PC-9 (cell line): ENCODE results near the gene LUC7L3. TPM values are rescaled to one million over a fixed set of nuclear protein-coding genes. Genes with fewer than 3 reads are reported as not detected.

ENCODE experiments used
- BruUV-seq: library from RNA; stranded (reverse); fragments of 400-500 nt; replicated peaks from 2 replicates; lab custom pipeline; 2021; lab: Mats Ljungman, UMichigan
- CTCF ChIA-PET: fragments of 300-600 bp; sonication (Branson Sonifier 250); formaldehyde crosslinking; loops from one replicate; lab custom pipeline; 2022; ENCODE audit warnings: antibody characterized with exemption; lab: Charles Lee
- POLR2A ChIA-PET: fragments of 300-600 bp; sonication (Branson Sonifier 250); formaldehyde crosslinking; loops from one replicate; lab custom pipeline; 2022; ENCODE audit warnings: antibody characterized with exemption; ENCODE audit not compliant: unreplicated experiment; lab: Charles Lee
- DNase-seq, 2 experiments: peaks; one replicate each; pipeline versions ENCODE4 v3.0.0 to v3.0.0-alpha.2; 2015 to 2022; ENCODE audit warnings: mixed read lengths in 1 of 2
- H2AFZ ChIP-seq: fragments of 200-600 bp; sonication (generic); 2 replicates; pipeline ENCODE4 v1.8.1; 2017; ENCODE audit warnings: antibody characterized with exemption
- H3F3A ChIP-seq: fragments of 200-600 bp; sonication (generic); 2 replicates; pipeline ENCODE4 v1.8.1; 2017; ENCODE audit warnings: antibody characterized with exemption, mild to moderate bottlenecking, low read depth; ENCODE audit not compliant: insufficient read depth
- H3K27ac ChIP-seq: fragments of 200-600 bp; sonication (generic); 2 replicates; pipeline ENCODE4 v1.6.1; 2016; ENCODE audit warnings: mixed run types
- H3K27me3 ChIP-seq: fragments of 200-600 bp; sonication (generic); 2 replicates; pipeline ENCODE4 v1.6.1; 2016; ENCODE audit warnings: low read depth, mixed run types; ENCODE audit not compliant: insufficient read depth
- H3K36me3 ChIP-seq: fragments of 200-600 bp; sonication (generic); 2 replicates; pipeline ENCODE4 v1.6.1; 2016; ENCODE audit warnings: low read depth, mixed run types
- H3K4me1 ChIP-seq: fragments of 200-600 bp; sonication (generic); replicated peaks from 2 replicates; pipeline ENCODE4 v1.6.1; 2016; ENCODE audit warnings: mixed run types; ENCODE audit not compliant: insufficient read depth
- H3K4me2 ChIP-seq: fragments of 200-600 bp; sonication (generic); 2 replicates; pipeline ENCODE4 v1.6.1; 2017; ENCODE audit warnings: mixed run types
- H3K4me3 ChIP-seq: fragments of 200-600 bp; sonication (generic); 2 replicates; pipeline ENCODE4 v1.6.1; 2016; ENCODE audit warnings: mixed run types
- H3K79me2 ChIP-seq: fragments of 200-600 bp; sonication (generic); 2 replicates; pipeline ENCODE4 v1.6.1; 2017; ENCODE audit warnings: low read depth, mixed run types
- H3K9me2 ChIP-seq: fragments of 200-600 bp; sonication (generic); 2 replicates; pipeline ENCODE4 v1.8.1; 2017; ENCODE audit warnings: mild to moderate bottlenecking; ENCODE audit not compliant: insufficient read depth
- H3K9me3 ChIP-seq: fragments of 200-600 bp; sonication (generic); 2 replicates; pipeline ENCODE4 v1.8.1; 2016; ENCODE audit warnings: low read depth; ENCODE audit not compliant: insufficient read depth
- H4K20me1 ChIP-seq: fragments of 200-600 bp; sonication (generic); 2 replicates; pipeline ENCODE4 v1.8.1; 2017; ENCODE audit not compliant: insufficient read depth
- CTCF ChIP-seq: fragments of 200-600 bp; sonication (generic); conservative IDR thresholded peaks from 2 replicates; pipeline ENCODE4 v1.6.1; 2017; ENCODE audit warnings: mixed run types, antibody characterized with exemption, mild to moderate bottlenecking, moderate library complexity
- EZH2 ChIP-seq: fragments of 200-600 bp; sonication (generic); IDR thresholded peaks from 2 replicates; pipeline ENCODE4 v1.8.0; 2017; ENCODE audit warnings: antibody characterized with exemption, low read depth
- intact Hi-C: fragments of 100-400 bp; cut with micrococcal nuclease; formaldehyde crosslinking; loops from one replicate; pipeline ENCODE4 v1.10.0; 2022; ENCODE audit not compliant: unreplicated experiment
- total RNA-seq: library from RNA; stranded (reverse); gene quantifications from 2 replicates; pipeline ENCODE4 v1.2.3, GENCODE V29; 2021

The LUC7L3 gene
- total RNA-seq, 1 experiment from 2014 or later = 147 TPM

- no peaks in the 10 kb centered on the region for H3K9me2 ChIP-seq
- DNase-seq = peak in 1 of 2 experiments; percentile 75
- H4K20me1 ChIP-seq = no peaks in the 10 kb centered on the region; the same call in 1 of the 2 replicates
- H3F3A ChIP-seq = peaks cover 99% of the 10 kb centered on the region
- BruUV-seq = no TSS peak
- H3K79me2 ChIP-seq = peaks cover 8% of the 10 kb centered on the region
- H2AFZ ChIP-seq = no peak overlapping the region
- peak overlapping the region; percentile 37 for H3K4me2 ChIP-seq
- peaks cover 97% of the 10 kb centered on the region for H3K4me1 ChIP-seq
- CTCF ChIA-PET = interaction anchor here (0.6 to 1.1 kb wide), 2 partner anchors 69 to 151 kb away, joined by 4 to 9 read pairs; no protein-coding TSS in a partner anchor
- no peaks in the 10 kb centered on the region for H3K9me3 ChIP-seq
- no peak overlapping the region for H3K4me3 ChIP-seq
- POLR2A ChIA-PET = interaction anchor here (0.6 to 0.7 kb wide), 3 partner anchors 56 to 267 kb away, joined by 4 to 5 read pairs (median 5); no protein-coding TSS in a partner anchor
- intact Hi-C loops = loop anchor here (10.0 kb wide), 1 partner anchor 488 kb away; the partner anchor contains the start of gene COL1A1
- no peak for TF ChIP-seq CTCF
- no peak for TF ChIP-seq EZH2
- peak overlapping the region; percentile 46 for H3K27ac ChIP-seq
- peaks cover 53% of the 10 kb centered on the region for H3K36me3 ChIP-seq
- H3K27me3 ChIP-seq = no peaks in the 10 kb centered on the region
Observed at GRCh38 chr17:50693036-50693682, 26.2 kb upstream of the LUC7L3 start.

DNA sequence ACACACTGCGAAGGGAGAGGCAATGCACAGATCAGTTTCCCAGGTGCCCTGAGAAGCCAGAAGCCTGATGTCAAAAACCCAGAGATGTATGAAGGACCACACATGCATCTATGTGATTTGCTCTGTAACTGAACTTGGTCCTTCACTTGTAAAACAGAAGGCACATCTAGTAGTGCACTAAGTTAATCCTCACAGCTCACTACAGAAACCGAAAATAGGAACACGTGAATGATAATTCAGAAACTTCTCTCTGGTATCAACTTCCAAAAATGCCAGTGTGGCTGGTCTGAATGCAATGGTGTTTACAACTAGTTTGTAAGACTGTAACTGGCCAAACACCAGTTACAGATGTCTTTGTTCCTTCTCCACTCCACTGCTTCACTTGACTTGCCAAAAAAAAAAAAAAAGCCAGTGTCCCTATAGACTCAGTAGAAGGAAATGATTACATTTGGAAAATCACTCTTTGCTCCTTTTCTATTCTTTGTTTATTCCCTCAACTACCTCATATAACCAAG is 23.0 kb upstream of the LUC7L3 start:
- Histone ChIP-seq H3K79me2 (peaks cover 24% of the 10 kb centered on the region), H3K4me1 (peaks cover 97% of the 10 kb centered on the region), H3K4me3 (no peak overlapping the region), H3K36me3 (peaks cover 61% of the 10 kb centered on the region), H3F3A (peaks cover 99% of the 10 kb centered on the region), H2AFZ (no peak overlapping the region), H3K9me3 (no peaks in the 10 kb centered on the region), H3K9me2 (no peaks in the 10 kb centered on the region), H4K20me1 (peaks cover 5% of the 10 kb centered on the region), H3K27me3 (no peaks in the 10 kb centered on the region), H3K27ac (peak overlapping the region; percentile 9; the same call in 1 of the 2 replicates), H3K4me2 (no peak overlapping the region)
- no peak for DNase-seq
- intact Hi-C loops = loop anchor here (5.0 to 10.0 kb wide), 2 partner anchors 146 to 492 kb away; partner anchors contain the start of gene COL1A1
- no peak for TF ChIP-seq CTCF
- no peak for TF ChIP-seq EZH2
- CTCF ChIA-PET = interaction anchor here (0.9 to 2.2 kb wide), 2 partner anchors 65 to 149 kb away, joined by 10 to 14 read pairs; no protein-coding TSS in a partner anchor
- POLR2A ChIA-PET = interaction anchor here (0.7 kb wide), 1 partner anchor 498 kb away, joined by 34 read pairs; no protein-coding TSS in a partner anchor
- BruUV-seq = no TSS peak

GRCh38 chr17:50697062-50697461 is 22.3 kb upstream of the LUC7L3 start:
- Histone ChIP-seq H3K4me2 (peak overlapping the region; percentile 11), H3K4me1 (peaks cover 91% of the 10 kb centered on the region), H3K9me2 (no peaks in the 10 kb centered on the region), H3K36me3 (peaks cover 61% of the 10 kb centered on the region), H3K79me2 (peaks cover 31% of the 10 kb centered on the region), H3K27me3 (no peaks in the 10 kb centered on the region), H3K4me3 (no peak overlapping the region), H3K9me3 (no peaks in the 10 kb centered on the region), H2AFZ (no peak overlapping the region), H4K20me1 (peaks cover 5% of the 10 kb centered on the region), H3K27ac (peak overlapping the region; percentile 9; the same call in 1 of the 2 replicates), H3F3A (peaks cover 99% of the 10 kb centered on the region)
- POLR2A ChIA-PET = interaction anchor here (0.6 kb wide), 1 partner anchor 331 kb away, joined by 3 read pairs; no protein-coding TSS in a partner anchor
- intact Hi-C loops = loop anchor here (5.0 to 10.0 kb wide), 2 partner anchors 145 to 492 kb away; partner anchors contain the start of gene COL1A1
- no peak for DNase-seq
- TF ChIP-seq CTCF = no peak
- TF ChIP-seq EZH2 = no peak
- CTCF ChIA-PET = interaction anchor here (0.6 kb wide), 1 partner anchor 127 kb away, joined by 10 read pairs; no protein-coding TSS in a partner anchor
- BruUV-seq = no TSS peak
